ENCODE measurements around the gene TRAPPC6A.

The TRAPPC6A gene

DNA sequence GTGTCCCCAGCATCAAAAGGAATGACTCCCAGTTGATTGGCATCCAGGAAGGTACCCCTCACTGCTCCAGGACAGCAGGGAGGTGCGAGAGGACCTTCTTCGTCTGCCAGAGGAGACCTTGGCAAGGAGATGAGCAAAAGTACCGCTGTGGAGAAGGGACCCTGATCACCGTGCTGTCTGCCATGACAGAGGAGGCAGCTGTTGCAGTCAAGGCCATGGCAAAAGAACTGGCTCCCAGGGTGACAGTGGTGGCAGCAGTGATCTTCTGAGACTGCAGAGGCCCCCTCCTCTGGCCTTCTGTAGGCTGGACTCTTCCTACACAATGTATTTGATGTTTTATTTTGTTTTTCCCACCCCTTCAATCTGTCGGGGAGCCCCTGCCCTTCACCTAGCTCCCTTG, 49.2 kb downstream of the TRAPPC6A start:
- H3K36me3 ChIP-seq (ENCODE audit: control insufficient read depth in 4 of 4, insufficient read depth in 4 of 4, low read length in 3 of 4) = peaks cover 0 to 4% (median 1%) of the 10 kb centered on the region in 4 experiments
- H3K27me3 ChIP-seq (replicated peaks in 2 of 5; ENCODE audit: control insufficient read depth in 4 of 5, insufficient read depth in 5 of 5, low read length in 4 of 5) = no peaks in the 10 kb centered on the region
- H3K27ac ChIP-seq (ENCODE audit: insufficient read depth in 1 of 2, low read depth in 1 of 2, low read length in 2 of 2, poor library complexity in 1 of 2, severe bottlenecking in 2 of 2) = no peak overlapping the region
- ChIA-PET POLR2A (no interaction called here), CTCF (interaction anchor here (1.0 to 1.3 kb wide), 2 partner anchors 31 to 125 kb away, joined by 3 read pairs; no protein-coding TSS in a partner anchor)
- peaks cover 0 to 9% (median 6%) of the 10 kb centered on the region in 4 experiments for H3K4me1 ChIP-seq (ENCODE audit: control extremely low read depth in 1 of 4, control insufficient read depth in 4 of 4, insufficient read depth in 4 of 4, low read length in 3 of 4)
- H3K9me3 ChIP-seq (ENCODE audit: control extremely low read depth in 1 of 5, control insufficient read depth in 4 of 5, insufficient read depth in 2 of 5, low read depth in 1 of 5, low read length in 4 of 5) = no peaks in the 10 kb centered on the region
- no peak overlapping the region for H3K4me3 ChIP-seq (ENCODE audit: control insufficient read depth in 1 of 7, extremely low read depth in 1 of 7, insufficient read depth in 4 of 7, low read depth in 2 of 7, low read length in 6 of 7)
- DNase-seq = no peak
- WGBS (ENCODE audit: insufficient coverage) = 93% methylated on average over 4 of the region's 5 CpGs

DNA sequence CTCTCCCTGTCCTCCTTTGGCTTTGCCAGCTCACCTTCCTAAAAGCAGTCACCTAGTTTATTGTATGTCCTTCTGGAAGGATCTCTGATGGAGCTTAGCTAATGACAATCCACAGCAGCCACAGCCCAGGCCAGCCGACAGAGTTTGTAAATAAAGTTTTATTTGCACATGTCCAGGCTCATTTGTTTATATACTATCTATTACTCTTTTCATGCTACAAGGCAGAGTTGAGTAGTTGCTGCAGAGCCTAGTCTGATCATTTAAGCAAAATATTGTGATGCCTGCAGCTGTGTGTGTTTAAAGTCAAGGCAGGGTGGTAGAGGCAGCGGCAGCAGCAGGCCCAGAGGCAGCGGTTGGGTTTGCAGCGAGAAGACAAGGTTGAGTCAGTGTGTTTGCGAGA, 49.9 kb downstream of the TRAPPC6A start:
- WGBS (ENCODE audit: insufficient coverage) = 86% methylated on average over 4 of the region's 5 CpGs
- no peak overlapping the region for H3K4me3 ChIP-seq (ENCODE audit: control insufficient read depth in 1 of 7, extremely low read depth in 1 of 7, insufficient read depth in 4 of 7, low read depth in 2 of 7, low read length in 6 of 7)

DNA sequence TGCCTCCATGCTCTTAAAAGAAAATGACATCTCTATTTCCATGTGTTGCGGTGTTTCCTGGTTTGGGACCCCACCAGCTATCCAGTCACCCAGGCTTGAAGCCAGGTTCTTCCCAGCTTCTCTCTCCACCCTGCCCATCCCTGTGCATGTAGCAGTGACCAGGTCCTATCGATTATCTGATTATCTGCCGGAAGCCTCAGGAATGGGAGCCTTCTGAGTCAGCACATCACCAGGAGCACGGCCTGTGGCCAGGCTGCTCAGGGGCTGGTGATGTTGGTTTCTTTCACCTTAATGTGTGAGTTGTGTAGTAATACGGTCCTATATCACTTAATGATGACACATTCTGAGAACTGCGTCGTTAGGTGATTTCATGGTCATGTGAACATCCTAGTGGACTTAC, 51.4 kb downstream of the TRAPPC6A start:
- Histone ChIP-seq H3K27me3 (replicated peaks in 2 of 5; ENCODE audit: control insufficient read depth in 4 of 5, insufficient read depth in 5 of 5, low read length in 4 of 5) (no peaks in the 10 kb centered on the region), H3K4me3 (ENCODE audit: control insufficient read depth in 1 of 7, extremely low read depth in 1 of 7, insufficient read depth in 4 of 7, low read depth in 2 of 7, low read length in 6 of 7) (no peak overlapping the region), H3K4me1 (ENCODE audit: control extremely low read depth in 1 of 4, control insufficient read depth in 4 of 4, insufficient read depth in 4 of 4, low read length in 3 of 4) (peaks cover 0 to 19% (median 16%) of the 10 kb centered on the region in 4 experiments), H3K27ac (ENCODE audit: insufficient read depth in 1 of 2, low read depth in 1 of 2, low read length in 2 of 2, poor library complexity in 1 of 2, severe bottlenecking in 2 of 2) (no peak overlapping the region), H3K9me3 (ENCODE audit: control extremely low read depth in 1 of 5, control insufficient read depth in 4 of 5, insufficient read depth in 2 of 5, low read depth in 1 of 5, low read length in 4 of 5) (no peaks in the 10 kb centered on the region), H3K36me3 (ENCODE audit: control insufficient read depth in 4 of 4, insufficient read depth in 4 of 4, low read length in 3 of 4) (peaks cover 0 to 9% (median 1%) of the 10 kb centered on the region in 4 experiments)
- POLR2A ChIA-PET = interaction anchor here (0.5 kb wide), 1 partner anchor 1680 kb away, joined by 3 read pairs; no protein-coding TSS in a partner anchor
- CTCF ChIA-PET = interaction anchor here (0.7 to 3.8 kb wide), 17 partner anchors 8 to 77 kb away, joined by 3 to 32 read pairs (median 5); partner anchors contain the start of genes GEMIN7 and PPP1R37
- no peak for DNase-seq
- WGBS (ENCODE audit: insufficient coverage) = 94% methylated on average over 6 of the region's 7 CpGs

More for the DNA sequence above, 49.9 kb downstream of the TRAPPC6A start:
- H3K9me3 ChIP-seq (ENCODE audit: control extremely low read depth in 1 of 5, control insufficient read depth in 4 of 5, insufficient read depth in 2 of 5, low read depth in 1 of 5, low read length in 4 of 5) = no peaks in the 10 kb centered on the region
- ChIA-PET POLR2A (no interaction called here), CTCF (interaction anchor here (1.0 to 1.3 kb wide), 2 partner anchors 31 to 126 kb away, joined by 3 read pairs; no protein-coding TSS in a partner anchor)
- peaks cover 0 to 9% (median 6%) of the 10 kb centered on the region in 4 experiments for H3K4me1 ChIP-seq (ENCODE audit: control extremely low read depth in 1 of 4, control insufficient read depth in 4 of 4, insufficient read depth in 4 of 4, low read length in 3 of 4)
- peaks cover 0 to 7% (median 2%) of the 10 kb centered on the region in 4 experiments for H3K36me3 ChIP-seq (ENCODE audit: control insufficient read depth in 4 of 4, insufficient read depth in 4 of 4, low read length in 3 of 4)
- DNase-seq = no peak
- H3K27ac ChIP-seq (ENCODE audit: insufficient read depth in 1 of 2, low read depth in 1 of 2, low read length in 2 of 2, poor library complexity in 1 of 2, severe bottlenecking in 2 of 2) = no peak overlapping the region
- H3K27me3 ChIP-seq (replicated peaks in 2 of 5; ENCODE audit: control insufficient read depth in 4 of 5, insufficient read depth in 5 of 5, low read length in 4 of 5) = no peaks in the 10 kb centered on the region

DNA sequence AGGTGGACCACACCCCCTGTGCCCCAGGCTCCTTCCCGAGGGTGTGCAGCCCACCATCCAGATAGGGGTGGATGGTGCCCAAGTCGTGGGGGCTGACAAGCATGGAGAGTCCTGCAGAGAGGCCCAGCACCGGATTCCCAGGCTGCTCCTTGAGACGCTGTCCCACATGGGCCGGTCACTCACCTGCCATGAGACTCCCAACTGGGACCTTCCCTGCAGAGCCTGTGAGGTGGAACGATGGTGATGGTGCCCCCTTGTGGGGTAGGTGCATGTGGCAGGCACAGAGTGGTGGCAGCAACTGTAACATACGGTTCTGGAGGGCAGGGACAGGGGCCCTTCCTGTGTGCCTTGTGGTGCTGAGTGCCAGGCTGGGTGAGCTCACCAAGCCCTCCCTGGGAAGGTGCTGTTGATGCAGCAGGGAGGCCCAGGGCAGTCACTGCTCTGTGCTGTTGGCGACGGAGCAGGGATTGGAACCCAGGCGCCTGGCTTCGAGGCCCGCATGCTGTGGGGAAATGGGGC, 52.0 kb downstream of the TRAPPC6A start:
- no peak overlapping the region for H3K27ac ChIP-seq (ENCODE audit: insufficient read depth in 1 of 2, low read depth in 1 of 2, low read length in 2 of 2, poor library complexity in 1 of 2, severe bottlenecking in 2 of 2)
- no peak overlapping the region for H3K4me3 ChIP-seq (ENCODE audit: control insufficient read depth in 1 of 7, extremely low read depth in 1 of 7, insufficient read depth in 4 of 7, low read depth in 2 of 7, low read length in 6 of 7)
- DNase-seq = peak; percentile 59 to 79 (median 72)
- H3K27me3 ChIP-seq (replicated peaks in 2 of 5; ENCODE audit: control insufficient read depth in 4 of 5, insufficient read depth in 5 of 5, low read length in 4 of 5) = no peaks in the 10 kb centered on the region
- no peaks in the 10 kb centered on the region for H3K9me3 ChIP-seq (ENCODE audit: control extremely low read depth in 1 of 5, control insufficient read depth in 4 of 5, insufficient read depth in 2 of 5, low read depth in 1 of 5, low read length in 4 of 5)
- CTCF ChIA-PET = interaction anchor here (0.7 to 3.8 kb wide), 22 partner anchors 9 to 80 kb away, joined by 3 to 32 read pairs (median 5); partner anchors contain the start of genes BLOC1S3, GEMIN7, PPP1R37 and TRAPPC6A
- POLR2A ChIA-PET = no interaction called here
- peaks cover 0 to 25% (median 22%) of the 10 kb centered on the region in 4 experiments for H3K4me1 ChIP-seq (ENCODE audit: control extremely low read depth in 1 of 4, control insufficient read depth in 4 of 4, insufficient read depth in 4 of 4, low read length in 3 of 4)
- WGBS (ENCODE audit: insufficient coverage) = 55% methylated on average over 11 of the region's 12 CpGs
- peaks cover 0 to 9% (median under 1%) of the 10 kb centered on the region in 4 experiments for H3K36me3 ChIP-seq (ENCODE audit: control insufficient read depth in 4 of 4, insufficient read depth in 4 of 4, low read length in 3 of 4)

DNA sequence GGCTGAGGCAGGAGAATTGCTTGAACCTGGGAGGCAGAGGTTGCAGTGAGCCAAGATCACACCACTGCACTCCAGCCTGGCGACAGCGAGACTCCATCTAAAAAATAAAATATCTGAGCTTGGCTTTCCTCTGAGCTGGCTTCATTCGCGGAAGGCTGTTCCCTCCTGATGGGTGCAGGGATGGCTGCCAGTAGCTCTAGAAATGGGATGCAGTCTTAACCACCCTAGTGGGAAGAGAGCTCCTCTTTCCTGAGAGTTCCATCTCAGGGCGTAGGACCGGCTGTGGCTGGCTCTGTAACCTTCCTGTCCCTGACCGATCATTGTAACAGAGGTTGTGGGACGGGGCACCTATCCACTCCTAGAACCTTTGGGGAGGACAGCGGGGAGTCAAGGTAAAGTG, 52.7 kb downstream of the TRAPPC6A start:
- Histone ChIP-seq H3K36me3 (ENCODE audit: control insufficient read depth in 4 of 4, insufficient read depth in 4 of 4, low read length in 3 of 4) (peaks cover 0 to 9% (median under 1%) of the 10 kb centered on the region in 4 experiments), H3K27me3 (replicated peaks in 2 of 5; ENCODE audit: control insufficient read depth in 4 of 5, insufficient read depth in 5 of 5, low read length in 4 of 5) (no peaks in the 10 kb centered on the region), H3K4me1 (ENCODE audit: control extremely low read depth in 1 of 4, control insufficient read depth in 4 of 4, insufficient read depth in 4 of 4, low read length in 3 of 4) (peaks cover 0 to 30% (median 25%) of the 10 kb centered on the region in 4 experiments), H3K27ac (ENCODE audit: insufficient read depth in 1 of 2, low read depth in 1 of 2, low read length in 2 of 2, poor library complexity in 1 of 2, severe bottlenecking in 2 of 2) (no peak overlapping the region), H3K4me3 (ENCODE audit: control insufficient read depth in 1 of 7, extremely low read depth in 1 of 7, insufficient read depth in 4 of 7, low read depth in 2 of 7, low read length in 6 of 7) (no peak overlapping the region), H3K9me3 (ENCODE audit: control extremely low read depth in 1 of 5, control insufficient read depth in 4 of 5, insufficient read depth in 2 of 5, low read depth in 1 of 5, low read length in 4 of 5) (no peaks in the 10 kb centered on the region)
- POLR2A ChIA-PET = no interaction called here
- no peak for DNase-seq
- WGBS (ENCODE audit: insufficient coverage) = 86% methylated on average over 7 of the region's 9 CpGs
- CTCF ChIA-PET = interaction anchor here (0.8 to 3.8 kb wide), 17 partner anchors 11 to 80 kb away, joined by 3 to 32 read pairs (median 5); partner anchors contain the start of genes BLOC1S3, GEMIN7, PPP1R37 and TRAPPC6A

DNA sequence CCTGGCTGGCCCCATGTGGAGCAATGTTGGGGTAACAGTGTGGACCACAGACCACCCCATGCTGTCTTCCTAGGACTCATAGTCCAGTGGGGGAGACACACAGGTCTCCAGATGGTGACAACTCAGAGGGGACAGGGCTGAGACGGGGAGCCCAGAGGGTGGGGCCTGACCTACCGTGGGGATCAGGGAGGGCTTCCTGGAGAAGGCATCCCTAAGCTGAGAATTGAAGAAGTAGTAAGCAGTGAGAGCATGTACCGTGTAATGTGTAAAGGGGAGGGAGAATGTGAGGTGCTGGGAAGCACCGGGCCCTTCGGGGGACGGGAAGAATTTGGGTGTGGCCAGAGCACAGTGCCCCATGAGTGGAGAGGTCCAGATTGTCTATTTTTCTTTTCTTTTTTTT, 54.0 kb downstream of the TRAPPC6A start:
- POLR2A ChIA-PET = interaction anchor here (1.1 kb wide), 1 partner anchor 28 kb away, joined by 3 read pairs; no protein-coding TSS in a partner anchor
- WGBS (ENCODE audit: insufficient coverage) = 100% methylated on average over 3 of the region's 6 CpGs
- H3K27ac ChIP-seq (ENCODE audit: insufficient read depth in 1 of 2, low read depth in 1 of 2, low read length in 2 of 2, poor library complexity in 1 of 2, severe bottlenecking in 2 of 2) = no peak overlapping the region
- H3K4me1 ChIP-seq (ENCODE audit: control extremely low read depth in 1 of 4, control insufficient read depth in 4 of 4, insufficient read depth in 4 of 4, low read length in 3 of 4) = peaks cover 3 to 41% (median 34%) of the 10 kb centered on the region in 4 experiments
- no peak for DNase-seq
- H3K36me3 ChIP-seq (ENCODE audit: control insufficient read depth in 4 of 4, insufficient read depth in 4 of 4, low read length in 3 of 4) = peaks cover 0 to 9% (median under 1%) of the 10 kb centered on the region in 4 experiments
- H3K4me3 ChIP-seq (ENCODE audit: control insufficient read depth in 1 of 7, extremely low read depth in 1 of 7, insufficient read depth in 4 of 7, low read depth in 2 of 7, low read length in 6 of 7) = no peak overlapping the region
- no peaks in the 10 kb centered on the region for H3K9me3 ChIP-seq (ENCODE audit: control extremely low read depth in 1 of 5, control insufficient read depth in 4 of 5, insufficient read depth in 2 of 5, low read depth in 1 of 5, low read length in 4 of 5)
- CTCF ChIA-PET = interaction anchor here (1.0 to 3.8 kb wide), 7 partner anchors 8 to 38 kb away, joined by 3 to 25 read pairs (median 9); partner anchors contain the start of gene PPP1R37
- H3K27me3 ChIP-seq (replicated peaks in 2 of 5; ENCODE audit: control insufficient read depth in 4 of 5, insufficient read depth in 5 of 5, low read length in 4 of 5) = no peaks in the 10 kb centered on the region

DNA sequence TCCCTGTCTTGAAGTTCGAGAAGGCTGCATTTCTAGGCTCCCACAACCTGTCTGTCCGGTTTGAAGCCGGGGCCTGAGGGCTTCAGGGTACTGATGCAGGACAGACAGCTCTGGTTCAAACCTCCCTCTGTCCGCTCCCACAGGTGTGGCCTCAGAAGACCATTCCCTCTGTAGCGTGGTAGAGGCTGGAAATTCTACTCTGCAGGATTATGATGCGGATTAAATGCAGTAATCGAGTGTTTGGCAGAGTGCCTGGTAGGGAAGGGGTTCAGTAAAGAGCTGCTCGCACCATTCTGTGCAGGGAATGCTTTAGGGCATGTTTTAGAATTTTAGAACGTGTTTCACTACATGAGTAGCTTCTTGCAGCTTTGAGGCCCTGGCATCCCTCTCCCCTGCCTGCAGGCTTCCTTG, 54.6 kb downstream of the TRAPPC6A start:
- H3K9me3 ChIP-seq (ENCODE audit: control extremely low read depth in 1 of 5, control insufficient read depth in 4 of 5, insufficient read depth in 2 of 5, low read depth in 1 of 5, low read length in 4 of 5) = no peaks in the 10 kb centered on the region
- H3K27me3 ChIP-seq (replicated peaks in 2 of 5; ENCODE audit: control insufficient read depth in 4 of 5, insufficient read depth in 5 of 5, low read length in 4 of 5) = no peaks in the 10 kb centered on the region
- 92% methylated on average over 9 of the region's 9 CpGs for WGBS (ENCODE audit: insufficient coverage)
- ChIA-PET CTCF (interaction anchor here (1.0 to 2.6 kb wide), 4 partner anchors 8 to 23 kb away, joined by 3 to 11 read pairs (median 3); no protein-coding TSS in a partner anchor), POLR2A (no interaction called here)
- peaks cover 0 to 9% (median 0%) of the 10 kb centered on the region in 4 experiments for H3K36me3 ChIP-seq (ENCODE audit: control insufficient read depth in 4 of 4, insufficient read depth in 4 of 4, low read length in 3 of 4)
- no peak for DNase-seq
- H3K27ac ChIP-seq (ENCODE audit: insufficient read depth in 1 of 2, low read depth in 1 of 2, low read length in 2 of 2, poor library complexity in 1 of 2, severe bottlenecking in 2 of 2) = no peak overlapping the region
- no peak overlapping the region for H3K4me3 ChIP-seq (ENCODE audit: control insufficient read depth in 1 of 7, extremely low read depth in 1 of 7, insufficient read depth in 4 of 7, low read depth in 2 of 7, low read length in 6 of 7)
- peaks cover 3 to 46% (median 40%) of the 10 kb centered on the region in 4 experiments for H3K4me1 ChIP-seq (ENCODE audit: control extremely low read depth in 1 of 4, control insufficient read depth in 4 of 4, insufficient read depth in 4 of 4, low read length in 3 of 4)

All from common myeloid progenitor, CD34-positive (primary cell).